Mucosa of descending colon (tissue), 3 donors: ENCODE data around the gene MCTP1. TPM values are rescaled to one million over a fixed set of nuclear protein-coding genes. Genes with fewer than 3 reads are reported as not detected.

Source experiments
- ATAC-seq: fragments of 200-7000 bp; cut with Tn5 transposase; one replicate; pipeline ENCODE4 v1.9.1; 2020; ENCODE audit warnings: mild to moderate bottlenecking, moderate library complexity
- DNase-seq, 3 donors: peaks; one replicate each; pipeline ENCODE4 v3.0.0-alpha.2; 2020
- H3K36me3 ChIP-seq: fragments of 200-600 bp; one replicate; pipeline ENCODE4 v1.8.0; 2021; ENCODE audit warnings: low read depth, mild to moderate bottlenecking
- H3K4me1 ChIP-seq: fragments of 200-600 bp; one replicate; pipeline ENCODE4 v1.8.0; 2021; ENCODE audit warnings: low read depth, mild to moderate bottlenecking
- H3K4me3 ChIP-seq: fragments of 200-600 bp; one replicate; pipeline ENCODE4 v1.8.0; 2021; ENCODE audit warnings: mild to moderate bottlenecking
- H3K9me3 ChIP-seq: fragments of 200-600 bp; one replicate; pipeline ENCODE4 v1.8.0; 2021; ENCODE audit warnings: mild to moderate bottlenecking
- CTCF ChIP-seq: fragments of 200-600 bp; IDR thresholded peaks from one replicate; pipeline ENCODE4 v1.8.0; 2022; ENCODE audit warnings: antibody characterized with exemption, mild to moderate bottlenecking
- intact Hi-C, 2 donors: fragments of 100-400 bp; cut with DNase I in 1 of 2; cut with micrococcal nuclease in 1 of 2; formaldehyde crosslinking; loops; one replicate each; pipeline versions ENCODE4 v1.11.0 to v1.11.1; 2022; cut with DNase I, micrococcal nuclease
- total RNA-seq, 3 donors: library from RNA; stranded (reverse); fragmentation: NEBNext Ultra II Directional in 2 of 3; extraction: Animal tissue kit (Norgen Biotek cat#: 25700) in 2 of 3; gene quantifications; one replicate each; pipeline versions ENCODE4 v1.2.1 to v1.2.4, GENCODE V29; 2021 to 2023
- donor health status: DM: no; HTN: no; CAD: no; lungs with moderate emphysema.
- donor health status: DM: no; HTN: no; CAD: no.
- donor health status: DM: no; HTN: yes; CAD: no.

Gene MCTP1
- total RNA-seq, 3 donors from 2014 or later: 6.8 to 12.3 (median 7.7) TPM

GRCh38 chr5:95238560-95239325, 46.2 kb downstream of the MCTP1 start:
- no peak for TF ChIP-seq CTCF
- DNase-seq: peak in 1 of 3 donors; percentile 3
- intact Hi-C loops: no loop called here

GRCh38 chr5:95237324-95237723, 47.6 kb downstream of the MCTP1 start:
- no peaks in the 10 kb centered on the region for H3K4me1 ChIP-seq
- DNase-seq: no peak
- H3K9me3 ChIP-seq: no peaks in the 10 kb centered on the region
- no peak for ATAC-seq
- no peak for TF ChIP-seq CTCF
- intact Hi-C loops: no loop called here
- H3K36me3 ChIP-seq: no peaks in the 10 kb centered on the region
- H3K4me3 ChIP-seq: no peak overlapping the region

More at GRCh38 chr5:95238560-95239325, 46.2 kb downstream of the MCTP1 start:
- no peaks in the 10 kb centered on the region for H3K36me3 ChIP-seq
- H3K9me3 ChIP-seq: no peaks in the 10 kb centered on the region
- ATAC-seq: no peak
- no peaks in the 10 kb centered on the region for H3K4me1 ChIP-seq
- no peak overlapping the region for H3K4me3 ChIP-seq

GRCh38 chr5:95235439-95235982, 49.4 kb downstream of the MCTP1 start:
- DNase-seq: no peak
- TF ChIP-seq CTCF: no peak
- Histone ChIP-seq H3K4me1 (no peaks in the 10 kb centered on the region), H3K4me3 (no peak overlapping the region), H3K36me3 (no peaks in the 10 kb centered on the region), H3K9me3 (no peaks in the 10 kb centered on the region)
- intact Hi-C loops: no loop called here
- no peak for ATAC-seq

DNA sequence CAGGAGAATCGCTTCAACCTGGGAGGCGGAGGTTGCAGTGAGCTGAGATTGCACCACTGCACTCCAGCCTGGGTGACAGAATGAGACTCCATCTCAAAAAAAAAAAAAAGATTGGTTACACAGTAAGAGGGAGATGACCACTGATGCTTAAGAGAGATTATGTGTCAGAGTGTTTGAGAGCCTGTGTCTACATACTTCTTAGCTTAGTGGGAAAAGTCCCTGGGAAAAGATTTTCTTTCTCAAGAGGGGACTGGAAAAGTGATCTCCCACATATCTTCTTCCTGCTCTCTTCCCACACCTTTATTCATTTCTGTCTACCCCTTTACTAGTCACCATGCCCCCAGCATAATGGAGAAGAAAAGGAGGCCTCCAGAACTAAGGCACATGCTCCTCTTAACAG, 55.2 kb downstream of the MCTP1 start:
- intact Hi-C loops: no loop called here
- no peak for DNase-seq

GRCh38 chr5:95224701-95225459, 60.0 kb downstream of the MCTP1 start:
- ATAC-seq (no peak), DNase-seq (no peak)
- Histone ChIP-seq H3K4me1 (no peaks in the 10 kb centered on the region), H3K9me3 (no peaks in the 10 kb centered on the region), H3K36me3 (no peaks in the 10 kb centered on the region), H3K4me3 (no peak overlapping the region)
- TF ChIP-seq CTCF: no peak
- intact Hi-C loops: no loop called here

More for the DNA sequence above, 55.2 kb downstream of the MCTP1 start:
- no peak for ATAC-seq
- Histone ChIP-seq H3K9me3 (no peaks in the 10 kb centered on the region), H3K4me3 (no peak overlapping the region), H3K36me3 (no peaks in the 10 kb centered on the region), H3K4me1 (no peaks in the 10 kb centered on the region)
- no peak for TF ChIP-seq CTCF
